GM23338 (cell line): ENCODE data around the gene CDH4.
A peak's percentile ranks its signal among the peaks of the same experiment; 100 is the strongest.

Source experiments
- CREB1 ChIP-seq: fragments of 250-450 bp; sonication (Bioruptor Pico); IDR thresholded peaks from 2 replicates; pipeline ENCODE4 v1.5.0; 2020; ENCODE audit warnings: low read depth, mild to moderate bottlenecking, moderate library complexity
- EZH2 ChIP-seq: fragments of 200-600 bp; sonication (generic); IDR thresholded peaks from one replicate; pipeline ENCODE4 v1.8.0; 2017; ENCODE audit warnings: antibody characterized with exemption, mild to moderate bottlenecking, low read depth; ENCODE audit not compliant: unreplicated experiment
- EZH2phosphoT487 ChIP-seq: fragments of 200-600 bp; sonication (generic); IDR thresholded peaks from one replicate; pipeline ENCODE4 v1.8.1; 2018; ENCODE audit warnings: antibody characterized with exemption; ENCODE audit not compliant: unreplicated experiment
- JUNB ChIP-seq: IDR thresholded peaks from one replicate; pipeline ENCODE4 v1.6.1; 2016; ENCODE audit warnings: antibody characterized with exemption; ENCODE audit not compliant: unreplicated experiment
- NANOG ChIP-seq: IDR thresholded peaks from 2 replicates; pipeline ENCODE4 v1.6.1; 2016; ENCODE audit warnings: antibody characterized with exemption, borderline replicate concordance
- POLR2AphosphoS5 ChIP-seq: IDR thresholded peaks from 2 replicates; pipeline ENCODE4 v1.6.1; 2016; ENCODE audit warnings: antibody characterized with exemption, low read depth
- ZNF114 ChIP-seq: fragments of 250-450 bp; sonication (Bioruptor Pico); IDR thresholded peaks from 2 replicates; pipeline ENCODE4 v1.5.0; 2020; ENCODE audit warnings: mild to moderate bottlenecking, moderate library complexity
- ZNF331 ChIP-seq: fragments of 250-450 bp; sonication (Bioruptor Pico); IDR thresholded peaks from 2 replicates; pipeline ENCODE4 v1.5.0; 2020; ENCODE audit warnings: low read depth, mild to moderate bottlenecking, moderate library complexity
- TF ChIP-seq, protein P1 (sequence below), 2 experiments: fragments of 200-600 bp in 1 of 2; sonication (generic) in 1 of 2; conservative IDR thresholded peaks; 2 replicates each; pipeline versions ENCODE4 v1.5.1 to v1.6.1; 2016 to 2017; ENCODE audit warnings: antibody characterized with exemption in 2 of 2, low read depth in 2 of 2, mild to moderate bottlenecking in 2 of 2, moderate library complexity in 1 of 2
- TF ChIP-seq, protein P2 (sequence below): IDR thresholded peaks from one replicate; pipeline ENCODE4 v1.6.1; 2018; ENCODE audit warnings: antibody characterized with exemption; ENCODE audit not compliant: unreplicated experiment

DNA sequence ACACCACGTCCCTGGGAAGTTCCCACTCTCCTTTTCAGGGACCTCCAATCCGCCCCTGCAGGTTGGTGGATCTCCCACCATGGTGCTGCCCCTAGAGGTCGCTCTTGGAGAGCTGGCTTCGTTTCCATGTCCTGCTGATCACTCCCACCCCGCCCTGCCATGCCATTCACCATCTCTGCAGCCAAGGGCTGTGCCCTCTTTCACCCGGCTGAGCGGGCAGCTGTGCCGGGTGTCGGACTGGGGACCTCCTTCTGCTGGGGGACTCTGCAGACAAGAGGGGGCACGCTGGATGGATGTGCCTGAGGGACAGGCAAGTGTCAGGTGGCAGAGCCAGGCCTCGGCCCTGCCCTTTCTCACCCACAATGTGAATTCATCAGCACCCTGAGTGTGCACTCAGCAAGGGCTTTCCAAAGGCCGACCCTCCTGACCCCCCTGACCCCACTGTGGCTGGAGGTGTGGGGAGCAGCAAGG lies 347.0 kb downstream of the CDH4 start:
- TF ChIP-seq EZH2 (no peak), ZNF114 (CRISPR knock-in tag) (no peak), JUNB (no peak), POLR2AphosphoS5 (no peak), EZH2phosphoT487 (no peak), CREB1 (CRISPR knock-in tag) (no peak), ZNF331 (CRISPR knock-in tag) (no peak), NANOG (no peak)
- TF ChIP-seq, protein P1, sequence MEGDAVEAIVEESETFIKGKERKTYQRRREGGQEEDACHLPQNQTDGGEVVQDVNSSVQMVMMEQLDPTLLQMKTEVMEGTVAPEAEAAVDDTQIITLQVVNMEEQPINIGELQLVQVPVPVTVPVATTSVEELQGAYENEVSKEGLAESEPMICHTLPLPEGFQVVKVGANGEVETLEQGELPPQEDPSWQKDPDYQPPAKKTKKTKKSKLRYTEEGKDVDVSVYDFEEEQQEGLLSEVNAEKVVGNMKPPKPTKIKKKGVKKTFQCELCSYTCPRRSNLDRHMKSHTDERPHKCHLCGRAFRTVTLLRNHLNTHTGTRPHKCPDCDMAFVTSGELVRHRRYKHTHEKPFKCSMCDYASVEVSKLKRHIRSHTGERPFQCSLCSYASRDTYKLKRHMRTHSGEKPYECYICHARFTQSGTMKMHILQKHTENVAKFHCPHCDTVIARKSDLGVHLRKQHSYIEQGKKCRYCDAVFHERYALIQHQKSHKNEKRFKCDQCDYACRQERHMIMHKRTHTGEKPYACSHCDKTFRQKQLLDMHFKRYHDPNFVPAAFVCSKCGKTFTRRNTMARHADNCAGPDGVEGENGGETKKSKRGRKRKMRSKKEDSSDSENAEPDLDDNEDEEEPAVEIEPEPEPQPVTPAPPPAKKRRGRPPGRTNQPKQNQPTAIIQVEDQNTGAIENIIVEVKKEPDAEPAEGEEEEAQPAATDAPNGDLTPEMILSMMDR (conservative IDR thresholded peaks at IDR 0.05; ENCODE audit: low read depth in 2 of 2) = peak; percentile 73 to 78
- TF ChIP-seq, protein P2, sequence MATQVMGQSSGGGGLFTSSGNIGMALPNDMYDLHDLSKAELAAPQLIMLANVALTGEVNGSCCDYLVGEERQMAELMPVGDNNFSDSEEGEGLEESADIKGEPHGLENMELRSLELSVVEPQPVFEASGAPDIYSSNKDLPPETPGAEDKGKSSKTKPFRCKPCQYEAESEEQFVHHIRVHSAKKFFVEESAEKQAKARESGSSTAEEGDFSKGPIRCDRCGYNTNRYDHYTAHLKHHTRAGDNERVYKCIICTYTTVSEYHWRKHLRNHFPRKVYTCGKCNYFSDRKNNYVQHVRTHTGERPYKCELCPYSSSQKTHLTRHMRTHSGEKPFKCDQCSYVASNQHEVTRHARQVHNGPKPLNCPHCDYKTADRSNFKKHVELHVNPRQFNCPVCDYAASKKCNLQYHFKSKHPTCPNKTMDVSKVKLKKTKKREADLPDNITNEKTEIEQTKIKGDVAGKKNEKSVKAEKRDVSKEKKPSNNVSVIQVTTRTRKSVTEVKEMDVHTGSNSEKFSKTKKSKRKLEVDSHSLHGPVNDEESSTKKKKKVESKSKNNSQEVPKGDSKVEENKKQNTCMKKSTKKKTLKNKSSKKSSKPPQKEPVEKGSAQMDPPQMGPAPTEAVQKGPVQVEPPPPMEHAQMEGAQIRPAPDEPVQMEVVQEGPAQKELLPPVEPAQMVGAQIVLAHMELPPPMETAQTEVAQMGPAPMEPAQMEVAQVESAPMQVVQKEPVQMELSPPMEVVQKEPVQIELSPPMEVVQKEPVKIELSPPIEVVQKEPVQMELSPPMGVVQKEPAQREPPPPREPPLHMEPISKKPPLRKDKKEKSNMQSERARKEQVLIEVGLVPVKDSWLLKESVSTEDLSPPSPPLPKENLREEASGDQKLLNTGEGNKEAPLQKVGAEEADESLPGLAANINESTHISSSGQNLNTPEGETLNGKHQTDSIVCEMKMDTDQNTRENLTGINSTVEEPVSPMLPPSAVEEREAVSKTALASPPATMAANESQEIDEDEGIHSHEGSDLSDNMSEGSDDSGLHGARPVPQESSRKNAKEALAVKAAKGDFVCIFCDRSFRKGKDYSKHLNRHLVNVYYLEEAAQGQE = no peak
